HepG2 (cell line): Measurements from ENCODE around the gene TNFRSF9. TPM values are rescaled to one million over a fixed set of nuclear protein-coding genes. Genes with fewer than 3 reads are reported as not detected.

Experiments
- DMAP1 ChIP-seq: IDR thresholded peaks from 2 replicates; pipeline ENCODE4 v1.6.1; 2016
- FOXK1 ChIP-seq: sonication (generic); formaldehyde crosslinking; IDR thresholded peaks from 2 replicates; pipeline ENCODE4 v1.4.0; 2020; ENCODE audit warnings: low read depth, missing genetic modification reagents, borderline replicate concordance
- HNF4A ChIP-seq: sonication (generic); formaldehyde crosslinking; IDR thresholded peaks from 2 replicates; pipeline ENCODE4 v1.4.0; 2020; ENCODE audit warnings: missing genetic modification reagents
- KAT7 ChIP-seq: IDR thresholded peaks from 2 replicates; pipeline ENCODE4 v1.6.1; 2018; ENCODE audit warnings: borderline replicate concordance, missing compliant biosample characterization
- KLF15 ChIP-seq: sonication (generic); formaldehyde crosslinking; IDR thresholded peaks from 2 replicates; pipeline ENCODE4 v1.8.1; 2023; ENCODE audit warnings: borderline replicate concordance, mild to moderate bottlenecking, inconsistent platforms, missing genetic modification reagents, mixed read lengths
- MEIS2 ChIP-seq: sonication (generic); formaldehyde crosslinking; IDR thresholded peaks from 2 replicates; pipeline ENCODE4 v1.9.0; 2021; ENCODE audit warnings: mild to moderate bottlenecking, missing genetic modification reagents
- U2AF2 ChIP-seq: fragments of 200-400 bp; formaldehyde crosslinking; IDR thresholded peaks from 2 replicates; pipeline ENCODE4 v1.6.1; 2017; ENCODE audit warnings: low read depth, mild to moderate bottlenecking, low read length
- ZBTB3 ChIP-seq: sonication (generic); formaldehyde crosslinking; IDR thresholded peaks from 2 replicates; pipeline ENCODE4 v1.4.0; 2020; ENCODE audit warnings: low read depth, mild to moderate bottlenecking, moderate library complexity, missing genetic modification reagents, borderline replicate concordance
- ZFP82 ChIP-seq: sonication (generic); formaldehyde crosslinking; IDR thresholded peaks from 2 replicates; pipeline ENCODE4 v1.5.1; 2020; ENCODE audit warnings: mild to moderate bottlenecking, missing genetic modification reagents, borderline replicate concordance
- ZGPAT ChIP-seq: IDR thresholded peaks from 2 replicates; pipeline ENCODE4 v1.6.1; 2016; ENCODE audit warnings: mild to moderate bottlenecking
- ZNF30 ChIP-seq: sonication (generic); formaldehyde crosslinking; IDR thresholded peaks from 2 replicates; pipeline ENCODE4 v1.5.0; 2020; ENCODE audit warnings: mild to moderate bottlenecking, missing genetic modification reagents
- ZNF354B ChIP-seq: sonication (generic); formaldehyde crosslinking; IDR thresholded peaks from 2 replicates; pipeline ENCODE4 v1.8.0; 2022; ENCODE audit warnings: mild to moderate bottlenecking, missing genetic modification reagents
- ZNF362 ChIP-seq: sonication (generic); formaldehyde crosslinking; IDR thresholded peaks from 2 replicates; pipeline ENCODE4 v1.4.0; 2020; ENCODE audit warnings: missing genetic modification reagents, mild to moderate bottlenecking, borderline replicate concordance
- ZNF557 ChIP-seq: sonication (generic); formaldehyde crosslinking; IDR thresholded peaks from 2 replicates; pipeline ENCODE4 v1.4.0; 2020; ENCODE audit warnings: missing genetic modification reagents
- polyA plus RNA-seq, 8 experiments: library from polyadenylated mRNA; depleted of rRNA in 3 of 8; stranded (reverse) in 7 of 8; unstranded in 1 of 8; fragments of >200 nt; fragmentation: Illumina TruSeq in 4 of 8; extraction: Trizol in 4 of 8; gene quantifications; 2 replicates each; pipeline versions ENCODE4 v1.2.1 to v1.2.3, GENCODE V29; 2011 to 2016; ENCODE audit warnings: low read depth in 4 of 8, missing spikeins in 1 of 8, mixed read lengths in 1 of 8; ENCODE audit not compliant: insufficient read depth in 1 of 8
- total RNA-seq, 5 experiments: library from RNA; depleted of rRNA; stranded (reverse); fragments of >200 nt; fragmentation: Illumina TruSeq; extraction: Trizol; gene quantifications; 2 replicates each; pipeline ENCODE4 v1.2.3, GENCODE V29; 2016; ENCODE audit warnings: low read depth in 1 of 5
- TF ChIP-seq, protein P1 (sequence below): sonication (generic); formaldehyde crosslinking; IDR thresholded peaks from 2 replicates; pipeline ENCODE4 v1.4.0; 2020; ENCODE audit warnings: missing genetic modification reagents
- TF ChIP-seq, protein P2 (sequence below): IDR thresholded peaks from 2 replicates; pipeline ENCODE4 v1.6.1; 2018; ENCODE audit warnings: missing genetic modification reagents, mild to moderate bottlenecking, missing compliant biosample characterization
- TF ChIP-seq, protein P3 (sequence below): sonication (generic); formaldehyde crosslinking; IDR thresholded peaks from 2 replicates; pipeline ENCODE4 v1.4.0; 2020; ENCODE audit warnings: mild to moderate bottlenecking, missing genetic modification reagents
- TF ChIP-seq, protein P4 (sequence below): sonication (generic); formaldehyde crosslinking; IDR thresholded peaks from 2 replicates; pipeline ENCODE4 v1.5.0; 2020; ENCODE audit warnings: mild to moderate bottlenecking, missing genetic modification reagents

Gene TNFRSF9
- total and polyA plus RNA-seq, 2 of the 13 experiments (the other 11 are each of a cell fraction or from before 2014, with no cell fraction given), result 0.07 TPM; not detected in 1

DNA sequence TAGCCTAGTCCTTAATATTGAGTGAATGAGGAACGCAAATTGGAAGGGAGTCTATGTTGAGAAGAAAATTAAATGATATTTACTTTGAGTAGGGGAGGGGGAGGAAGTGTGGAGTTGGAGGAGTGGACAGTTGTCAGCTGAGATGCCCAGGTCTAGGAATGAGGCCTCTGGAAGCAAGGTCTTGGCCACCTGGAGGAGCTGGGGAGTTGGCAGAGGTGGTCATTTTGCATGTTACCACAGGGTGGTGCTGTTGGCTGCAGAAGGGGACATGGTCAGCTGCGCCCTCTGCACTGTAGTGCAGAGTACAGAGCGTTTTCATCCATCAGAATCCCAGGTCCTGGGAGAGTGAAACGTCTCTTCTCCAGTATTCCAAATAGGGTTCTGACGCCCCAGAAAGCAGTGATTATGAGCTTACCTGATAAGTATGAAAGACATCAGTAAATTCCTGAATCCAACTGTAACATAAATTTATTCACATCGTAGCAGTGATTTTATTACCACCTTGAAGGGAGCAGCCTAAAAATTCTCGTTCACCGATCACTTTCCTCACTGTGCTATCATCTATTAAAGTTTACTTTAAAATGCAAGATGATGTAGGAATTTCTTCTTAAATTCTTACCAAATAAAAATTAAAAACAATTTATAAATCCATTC, 34.7 kb upstream of the TNFRSF9 start (continued):
- TF ChIP-seq, protein P1, sequence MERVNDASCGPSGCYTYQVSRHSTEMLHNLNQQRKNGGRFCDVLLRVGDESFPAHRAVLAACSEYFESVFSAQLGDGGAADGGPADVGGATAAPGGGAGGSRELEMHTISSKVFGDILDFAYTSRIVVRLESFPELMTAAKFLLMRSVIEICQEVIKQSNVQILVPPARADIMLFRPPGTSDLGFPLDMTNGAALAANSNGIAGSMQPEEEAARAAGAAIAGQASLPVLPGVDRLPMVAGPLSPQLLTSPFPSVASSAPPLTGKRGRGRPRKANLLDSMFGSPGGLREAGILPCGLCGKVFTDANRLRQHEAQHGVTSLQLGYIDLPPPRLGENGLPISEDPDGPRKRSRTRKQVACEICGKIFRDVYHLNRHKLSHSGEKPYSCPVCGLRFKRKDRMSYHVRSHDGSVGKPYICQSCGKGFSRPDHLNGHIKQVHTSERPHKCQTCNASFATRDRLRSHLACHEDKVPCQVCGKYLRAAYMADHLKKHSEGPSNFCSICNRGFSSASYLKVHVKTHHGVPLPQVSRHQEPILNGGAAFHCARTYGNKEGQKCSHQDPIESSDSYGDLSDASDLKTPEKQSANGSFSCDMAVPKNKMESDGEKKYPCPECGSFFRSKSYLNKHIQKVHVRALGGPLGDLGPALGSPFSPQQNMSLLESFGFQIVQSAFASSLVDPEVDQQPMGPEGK (CRISPR knock-in tag), result 0 out of 2 replicates have a peak, but pooled peaks have one; percentile 32
- TF ChIP-seq ZNF557 (CRISPR knock-in tag) (no peak), DMAP1 (CRISPR knock-in tag) (0 out of 2 replicates have a peak, but pooled peaks have one; percentile 27), HNF4A (CRISPR knock-in tag) (peak; percentile 96), KAT7 (CRISPR knock-in tag) (peak; percentile 57; the same call in 1 of the 2 replicates), ZNF362 (CRISPR knock-in tag) (no peak), ZNF354B (no peak), FOXK1 (CRISPR knock-in tag) (0 out of 2 replicates have a peak, but pooled peaks have one; percentile 41), KLF15 (no peak), MEIS2 (CRISPR knock-in tag) (no peak), ZGPAT (CRISPR knock-in tag) (no peak), U2AF2 (no peak), ZNF30 (CRISPR knock-in tag) (no peak), ZBTB3 (no peak), ZFP82 (CRISPR knock-in tag) (no peak)
- TF ChIP-seq, protein P2, sequence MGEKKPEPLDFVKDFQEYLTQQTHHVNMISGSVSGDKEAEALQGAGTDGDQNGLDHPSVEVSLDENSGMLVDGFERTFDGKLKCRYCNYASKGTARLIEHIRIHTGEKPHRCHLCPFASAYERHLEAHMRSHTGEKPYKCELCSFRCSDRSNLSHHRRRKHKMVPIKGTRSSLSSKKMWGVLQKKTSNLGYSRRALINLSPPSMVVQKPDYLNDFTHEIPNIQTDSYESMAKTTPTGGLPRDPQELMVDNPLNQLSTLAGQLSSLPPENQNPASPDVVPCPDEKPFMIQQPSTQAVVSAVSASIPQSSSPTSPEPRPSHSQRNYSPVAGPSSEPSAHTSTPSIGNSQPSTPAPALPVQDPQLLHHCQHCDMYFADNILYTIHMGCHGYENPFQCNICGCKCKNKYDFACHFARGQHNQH (CRISPR knock-in tag), result 0 out of 2 replicates have a peak, but pooled peaks have one; percentile 55
- TF ChIP-seq, protein P3, sequence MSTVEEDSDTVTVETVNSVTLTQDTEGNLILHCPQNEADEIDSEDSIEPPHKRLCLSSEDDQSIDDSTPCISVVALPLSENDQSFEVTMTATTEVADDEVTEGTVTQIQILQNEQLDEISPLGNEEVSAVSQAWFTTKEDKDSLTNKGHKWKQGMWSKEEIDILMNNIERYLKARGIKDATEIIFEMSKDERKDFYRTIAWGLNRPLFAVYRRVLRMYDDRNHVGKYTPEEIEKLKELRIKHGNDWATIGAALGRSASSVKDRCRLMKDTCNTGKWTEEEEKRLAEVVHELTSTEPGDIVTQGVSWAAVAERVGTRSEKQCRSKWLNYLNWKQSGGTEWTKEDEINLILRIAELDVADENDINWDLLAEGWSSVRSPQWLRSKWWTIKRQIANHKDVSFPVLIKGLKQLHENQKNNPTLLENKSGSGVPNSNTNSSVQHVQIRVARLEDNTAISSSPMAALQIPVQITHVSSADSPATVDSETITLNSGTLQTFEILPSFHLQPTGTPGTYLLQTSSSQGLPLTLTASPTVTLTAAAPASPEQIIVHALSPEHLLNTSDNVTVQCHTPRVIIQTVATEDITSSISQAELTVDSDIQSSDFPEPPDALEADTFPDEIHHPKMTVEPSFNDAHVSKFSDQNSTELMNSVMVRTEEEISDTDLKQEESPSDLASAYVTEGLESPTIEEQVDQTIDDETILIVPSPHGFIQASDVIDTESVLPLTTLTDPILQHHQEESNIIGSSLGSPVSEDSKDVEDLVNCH (CRISPR knock-in tag), result no peak
- TF ChIP-seq, protein P4, sequence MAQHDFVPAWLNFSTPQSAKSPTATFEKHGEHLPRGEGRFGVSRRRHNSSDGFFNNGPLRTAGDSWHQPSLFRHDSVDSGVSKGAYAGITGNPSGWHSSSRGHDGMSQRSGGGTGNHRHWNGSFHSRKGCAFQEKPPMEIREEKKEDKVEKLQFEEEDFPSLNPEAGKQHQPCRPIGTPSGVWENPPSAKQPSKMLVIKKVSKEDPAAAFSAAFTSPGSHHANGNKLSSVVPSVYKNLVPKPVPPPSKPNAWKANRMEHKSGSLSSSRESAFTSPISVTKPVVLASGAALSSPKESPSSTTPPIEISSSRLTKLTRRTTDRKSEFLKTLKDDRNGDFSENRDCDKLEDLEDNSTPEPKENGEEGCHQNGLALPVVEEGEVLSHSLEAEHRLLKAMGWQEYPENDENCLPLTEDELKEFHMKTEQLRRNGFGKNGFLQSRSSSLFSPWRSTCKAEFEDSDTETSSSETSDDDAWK (CRISPR knock-in tag), result no peak
